Stomach (tissue), 9 donors: ENCODE results near the gene DGLUCY. TPM values are rescaled to one million over a fixed set of nuclear protein-coding genes. Genes with fewer than 3 reads are reported as not detected.
A peak's percentile ranks its signal among the peaks of the same experiment; 100 is the strongest.
"Not testable (repeated sequence)": the region's sequence is repeated elsewhere in the genome, so short reads cannot be mapped to it uniquely, and the experiment has no call there.

Experiments used
- DNase-seq, 2 donors: peaks; one replicate each; pipeline versions ENCODE4 v3.0.0 to v3.0.0-alpha.2; 2013 to 2019
- H3K27ac ChIP-seq, 5 donors: fragments of 200-600 bp in 4 of 5; sonication (generic) in 4 of 5; one replicate each; pipeline ENCODE4 v1.5.1; 2013 to 2019; ENCODE audit warnings: mild to moderate bottlenecking in 1 of 5, moderate library complexity in 1 of 5
- H3K27me3 ChIP-seq, 3 donors: fragments of 200-600 bp; sonication (generic); one replicate each; pipeline ENCODE4 v1.5.1; 2017 to 2019; ENCODE audit warnings: mixed run types in 1 of 3
- H3K36me3 ChIP-seq, 4 donors: fragments of 200-600 bp; sonication (generic); 1 replicate in 3 of 4; 2 replicates in 1 of 4; pipeline ENCODE4 v1.5.1; 2016 to 2019
- H3K4me1 ChIP-seq, 4 donors: fragments of 200-600 bp; sonication (generic); one replicate each; pipeline ENCODE4 v1.5.1; 2016 to 2019
- H3K4me3 ChIP-seq, 4 donors: fragments of 200-600 bp; sonication (generic) in 3 of 4; one replicate each; pipeline ENCODE4 v1.5.1; 2016 to 2019; ENCODE audit warnings: mild to moderate bottlenecking in 1 of 4
- H3K9me3 ChIP-seq, 4 donors: fragments of 200-600 bp; sonication (generic); one replicate each; pipeline ENCODE4 v1.5.1; 2016 to 2019
- CTCF ChIP-seq, 7 experiments: fragments of 450-650 bp in 4 of 7; fragments of 200-600 bp in 3 of 7; sonication (generic) in 3 of 7; IDR thresholded peaks; one replicate each; pipeline ENCODE4 v1.5.1; 2016 to 2019; ENCODE audit warnings: antibody characterized with exemption in 7 of 7, control low read depth in 2 of 7, mild to moderate bottlenecking in 1 of 7
- EP300 ChIP-seq: sonication (generic); formaldehyde crosslinking; IDR thresholded peaks from one replicate; pipeline ENCODE4 v1.6.1; 2017; ENCODE audit warnings: antibody characterized with exemption
- POLR2A ChIP-seq, 4 donors: fragments of 450-650 bp; IDR thresholded peaks; one replicate each; pipeline ENCODE4 v1.6.1; 2016; ENCODE audit warnings: antibody characterized with exemption in 4 of 4, control low read depth in 2 of 4, mild to moderate bottlenecking in 1 of 4, moderate library complexity in 1 of 4
- POLR2AphosphoS5 ChIP-seq, 3 donors: sonication (generic); formaldehyde crosslinking; IDR thresholded peaks; one replicate each; pipeline ENCODE4 v1.6.1; 2016; ENCODE audit warnings: antibody characterized with exemption in 3 of 3
- WGBS, 5 donors: extraction: QIAGEN DNeasy Blood & Tissue Kit in 3 of 5; methylation state at CpG; one replicate each; pipeline versions ENCODE4 v1.1.5 to v1.1.7; 2013 to 2018; 5-methylcytosine and 5-hydroxymethylcytosine counted together
- intact Hi-C: fragments of 100-400 bp; cut with DNase I; formaldehyde crosslinking; loops from one replicate; pipeline ENCODE4 v1.15.1; 2023; ENCODE audit warnings: low total_unique reads
- polyA plus RNA-seq, 3 donors: library from polyadenylated mRNA; stranded (reverse); fragments of 200-250 nt; gene quantifications; one replicate each; pipeline ENCODE4 v1.2.3, GENCODE V29; 2013
- total RNA-seq, 5 donors: library from RNA; depleted of rRNA; stranded (reverse); fragments of >200 nt; gene quantifications; one replicate each; pipeline versions ENCODE4 v1.1.0 to v1.2.3, GENCODE V29; 2014 to 2016
- donor health status: healthy with polysubstance abuse.
- donor health status: Bipolar disorder and iron deficiency.
- donor health status: healthy.

Gene DGLUCY
- total and polyA plus RNA-seq, 8 donors, result 24.1 to 122 (median 67.1) TPM

GRCh38 chr14:91155626-91156089 lies 41.8 kb downstream of the DGLUCY start:
- Histone ChIP-seq H3K9me3 (no peaks in the 10 kb centered on the region), H3K4me1 (peaks cover 28 to 63% (median 38%) of the 10 kb centered on the region in 4 donors), H3K27me3 (no peaks in the 10 kb centered on the region), H3K27ac (peak overlapping the region in 4 of 5 donors; percentile 4 to 80 (median 42)), H3K4me3 (no peak overlapping the region), H3K36me3 (peaks cover 22 to 46% (median 42%) of the 10 kb centered on the region in 4 donors)
- intact Hi-C loops, result no loop called here
- 95 to 100% (median 97%) methylated on average over 4 of the region's 4 CpGs for WGBS, 5 donors
- TF ChIP-seq POLR2A (IDR thresholded peaks at IDR 0.05) (no peak), EP300 (no peak), POLR2AphosphoS5 (IDR thresholded peaks at IDR 0.05) (no peak), CTCF (IDR thresholded peaks at IDR 0.05) (no peak)
- DNase-seq, result no peak

GRCh38 chr14:91156142-91156666 lies 42.3 kb downstream of the DGLUCY start:
- H3K9me3 ChIP-seq, intact Hi-C loops, H3K27me3 ChIP-seq, DNase-seq, H3K4me3 ChIP-seq: not testable (repeated sequence)
- WGBS, 5 donors, result 57 to 84% (median 63%) methylated on average over 6 to 9 of the region's 9 CpGs
- H3K4me1 ChIP-seq, result peaks cover 28 to 63% (median 38%) of the 10 kb centered on the region in 4 donors
- H3K27ac ChIP-seq, result peak overlapping the region in 4 of 5 donors; percentile 18 to 80 (median 24)
- H3K36me3 ChIP-seq, result peaks cover 26 to 51% (median 47%) of the 10 kb centered on the region in 4 donors

- peaks cover 33 to 58% (median 54%) of the 10 kb centered on the region in 4 donors for H3K36me3 ChIP-seq
- peaks cover 28 to 63% (median 38%) of the 10 kb centered on the region in 4 donors for H3K4me1 ChIP-seq
- H3K9me3 ChIP-seq, intact Hi-C loops, H3K27me3 ChIP-seq, H3K4me3 ChIP-seq, DNase-seq: not testable (repeated sequence)
- H3K27ac ChIP-seq, result peak overlapping the region in 3 of 5 donors; percentile 18 to 80 (median 59)
Measured at GRCh38 chr14:91156877-91157276, 43.0 kb downstream of the DGLUCY start.

GRCh38 chr14:91158091-91158790 lies 44.4 kb downstream of the DGLUCY start:
- Histone ChIP-seq H3K4me1 (peaks cover 28 to 65% (median 42%) of the 10 kb centered on the region in 4 donors), H3K4me3 (no peak overlapping the region), H3K27me3 (no peaks in the 10 kb centered on the region), H3K9me3 (no peaks in the 10 kb centered on the region), H3K36me3 (peaks cover 43 to 65% (median 63%) of the 10 kb centered on the region in 4 donors), H3K27ac (peak overlapping the region; percentile 30 to 80 (median 68))
- 25 to 66% (median 40%) methylated on average over 2 of the region's 2 CpGs for WGBS, 5 donors
- peak in 1 of 2 donors; percentile 81 for DNase-seq
- intact Hi-C loops, result no loop called here
- TF ChIP-seq POLR2AphosphoS5 (IDR thresholded peaks at IDR 0.05) (peak; percentile 23 to 60 (median 45)), CTCF (IDR thresholded peaks at IDR 0.05) (no peak), POLR2A (IDR thresholded peaks at IDR 0.05) (no peak), EP300 (no peak)

GRCh38 chr14:91159182-91159581 lies 45.3 kb downstream of the DGLUCY start:
- Histone ChIP-seq H3K27me3 (no peaks in the 10 kb centered on the region), H3K9me3 (no peaks in the 10 kb centered on the region), H3K36me3 (peaks cover 43 to 69% (median 66%) of the 10 kb centered on the region in 4 donors), H3K4me1 (peaks cover 36 to 67% (median 51%) of the 10 kb centered on the region in 4 donors), H3K27ac (peak overlapping the region in 4 of 5 donors; percentile 12 to 80 (median 38)), H3K4me3 (no peak overlapping the region)
- no peak for DNase-seq
- no peak for TF ChIP-seq POLR2A (IDR thresholded peaks at IDR 0.05)
- no peak for TF ChIP-seq CTCF (IDR thresholded peaks at IDR 0.05)
- TF ChIP-seq POLR2AphosphoS5 (IDR thresholded peaks at IDR 0.05), result no peak
- no peak for TF ChIP-seq EP300
- 87 to 96% (median 92%) methylated on average over 6 of the region's 6 CpGs for WGBS, 5 donors
- intact Hi-C loops, result no loop called here
